Motor neuron (in vitro differentiated cells): ENCODE results near the gene IQGAP2. TPM values are rescaled to one million over a fixed set of nuclear protein-coding genes. Genes with fewer than 3 reads are reported as not detected.

ENCODE experiments used
- ATAC-seq, 8 experiments: fragments of 200-7000 bp; cut with Tn5 transposase; replicated peaks in 6 of 8; 2 replicates each; pipeline ENCODE4 v1.8.0; 2021; ENCODE audit warnings: mild to moderate bottlenecking in 8 of 8, moderate library complexity in 8 of 8
- H3K27ac ChIP-seq, 2 donors: fragments of 250-450 bp; sonication (Bioruptor Pico); 2 replicates each; pipeline ENCODE4 v1.9.0; 2021; ENCODE audit warnings: antibody characterized with exemption in 2 of 2, mild to moderate bottlenecking in 2 of 2, moderate library complexity in 1 of 2
- H3K4me1 ChIP-seq, 2 donors: fragments of 250-450 bp; sonication (Bioruptor Pico); replicated peaks in 1 of 2; 2 replicates each; pipeline ENCODE4 v1.6.1; 2021; ENCODE audit warnings: antibody characterized with exemption in 2 of 2, mild to moderate bottlenecking in 2 of 2, moderate library complexity in 1 of 2
- H3K4me3 ChIP-seq, 5 donors: fragments of 250-450 bp; sonication (Bioruptor Pico); 2 replicates each; pipeline ENCODE4 v1.9.0; 2021; ENCODE audit warnings: antibody characterized with exemption in 5 of 5, mild to moderate bottlenecking in 5 of 5, moderate library complexity in 4 of 5
- WGBS, 10 experiments: fragments of 450-650 bp; shearing (Covaris generic); methylation state at CpG; one replicate each; pipeline ENCODE4 v1.0.0; 2022; 5-methylcytosine and 5-hydroxymethylcytosine counted together
- in situ Hi-C, 9 experiments: fragments of 400-800 bp; cut with MboI; loops; one replicate each; pipeline ENCODE4 v1.15.0; 2021; ENCODE audit warnings: low sequenced_read_pairs in 9 of 9, low pct_unique_long_range_greater_than_20kb in 2 of 9; ENCODE audit not compliant: unreplicated experiment in 9 of 9
- total RNA-seq, 8 experiments: library from RNA; unstranded; fragments of 300-600 nt; gene quantifications; 2 replicates each; pipeline versions ENCODE4 v1.2.3 to v1.2.4, GENCODE V29; 2022

The IQGAP2 gene
- total RNA-seq, 8 experiments from 2014 or later, result 6.3 to 74.8 (median 14.2) TPM

- 44 to 96% (median 86%) methylated on average over 1 to 5 of the region's 5 CpGs; no CpG with 5 or more reads in 1 of the 10 experiments for WGBS, 10 experiments
- no peaks in the 10 kb centered on the region for H3K4me1 ChIP-seq
Measured at GRCh38 chr5:76445830-76446229, 42.7 kb downstream of the IQGAP2 start.

GRCh38 chr5:76446776-76447175 is 43.7 kb downstream of the IQGAP2 start:
- in situ Hi-C loops, result no loop called here
- Histone ChIP-seq H3K4me1 (no peaks in the 10 kb centered on the region), H3K4me3 (no peak overlapping the region), H3K27ac (no peak overlapping the region)
- no peak for ATAC-seq
- 0 to 100% (median 85%) methylated on average over 1 to 5 of the region's 6 CpGs; no CpG with 5 or more reads in 2 of the 10 experiments for WGBS, 10 experiments

More at GRCh38 chr5:76445830-76446229, 42.7 kb downstream of the IQGAP2 start:
- in situ Hi-C loops, result no loop called here
- no peak for ATAC-seq
- Histone ChIP-seq H3K4me3 (no peak overlapping the region), H3K27ac (no peak overlapping the region)

- in situ Hi-C loops, result no loop called here
- no peak overlapping the region for H3K27ac ChIP-seq
- WGBS, 10 experiments, result 0 to 100% (median 38%) methylated on average over 1 to 2 of the region's 2 CpGs; no CpG with 5 or more reads in 2 of the 10 experiments
- H3K4me3 ChIP-seq, result no peak overlapping the region
- no peaks in the 10 kb centered on the region for H3K4me1 ChIP-seq
- ATAC-seq, result peak in 3 of 8 experiments; percentile 77 to 94 (median 78)
Measured at GRCh38 chr5:76449606-76450005, 46.5 kb downstream of the IQGAP2 start.

- in situ Hi-C loops, result no loop called here
- 0 to 91% (median 83%) methylated on average over 1 to 3 of the region's 3 CpGs; no CpG with 5 or more reads in 1 of the 10 experiments for WGBS, 10 experiments
- Histone ChIP-seq H3K27ac (no peak overlapping the region), H3K4me1 (no peaks in the 10 kb centered on the region), H3K4me3 (no peak overlapping the region)
- peak in 1 of 8 experiments; percentile 25 for ATAC-seq
Measured at GRCh38 chr5:76450054-76450453, 47.0 kb downstream of the IQGAP2 start.

- ATAC-seq, result no peak
- in situ Hi-C loops, result no loop called here
- 17 to 96% (median 77%) methylated on average over 5 to 6 of the region's 6 CpGs for WGBS, 10 experiments
Measured at GRCh38 chr5:76451031-76451701, 48.1 kb downstream of the IQGAP2 start.

GRCh38 chr5:76455531-76456133 is 52.5 kb downstream of the IQGAP2 start:
- in situ Hi-C loops, result no loop called here
- peak in 2 of 8 experiments; percentile 23 to 25 for ATAC-seq
- H3K27ac ChIP-seq, result no peak overlapping the region
- H3K4me1 ChIP-seq, result no peaks in the 10 kb centered on the region
- H3K4me3 ChIP-seq, result no peak overlapping the region
- 15 to 100% (median 44%) methylated on average over 1 to 4 of the region's 4 CpGs; no CpG with 5 or more reads in 2 of the 10 experiments for WGBS, 10 experiments

More at GRCh38 chr5:76451031-76451701, 48.1 kb downstream of the IQGAP2 start:
- Histone ChIP-seq H3K27ac (no peak overlapping the region), H3K4me3 (no peak overlapping the region), H3K4me1 (no peaks in the 10 kb centered on the region)

GRCh38 chr5:76456258-76456657 is 53.2 kb downstream of the IQGAP2 start:
- 6 to 100% (median 81%) methylated on average over 1 to 4 of the region's 4 CpGs; no CpG with 5 or more reads in 3 of the 10 experiments for WGBS, 10 experiments
- Histone ChIP-seq H3K27ac (no peak overlapping the region), H3K4me3 (no peak overlapping the region), H3K4me1 (no peaks in the 10 kb centered on the region)
- ATAC-seq, result no peak
- in situ Hi-C loops, result no loop called here

GRCh38 chr5:76457674-76458485 is 54.8 kb downstream of the IQGAP2 start:
- in situ Hi-C loops, result no loop called here
- no peak overlapping the region for H3K27ac ChIP-seq
- WGBS, 10 experiments, result 0 to 88% (median 57%) methylated on average over 1 to 4 of the region's 4 CpGs
- no peak overlapping the region for H3K4me3 ChIP-seq
- ATAC-seq, result peak in 1 of 8 experiments; percentile 18
- no peaks in the 10 kb centered on the region for H3K4me1 ChIP-seq

GRCh38 chr5:76458486-76458830 is 55.4 kb downstream of the IQGAP2 start:
- WGBS, 10 experiments, result 11 to 100% (median 86%) methylated on average over 1 of the region's 1 CpG; no CpG with 5 or more reads in 2 of the 10 experiments
- ATAC-seq, result no peak
- Histone ChIP-seq H3K27ac (no peak overlapping the region), H3K4me1 (no peaks in the 10 kb centered on the region), H3K4me3 (no peak overlapping the region)
- in situ Hi-C loops, result no loop called here

- ATAC-seq, result no peak
- WGBS, 10 experiments, result 0 to 100% (median 100%) methylated on average over 1 to 3 of the region's 3 CpGs; no CpG with 5 or more reads in 4 of the 10 experiments
- Histone ChIP-seq H3K4me3 (no peak overlapping the region), H3K27ac (no peak overlapping the region), H3K4me1 (no peaks in the 10 kb centered on the region)
- in situ Hi-C loops, result no loop called here
Measured at GRCh38 chr5:76460104-76460503, 57.0 kb downstream of the IQGAP2 start.

- no peak overlapping the region for H3K4me3 ChIP-seq
- no peaks in the 10 kb centered on the region for H3K4me1 ChIP-seq
- 32 to 100% (median 88%) methylated on average over 1 to 7 of the region's 7 CpGs for WGBS, 10 experiments
- ATAC-seq, result no peak
- in situ Hi-C loops, result no loop called here
- no peak overlapping the region for H3K27ac ChIP-seq
Measured at GRCh38 chr5:76462097-76462667, 59.1 kb downstream of the IQGAP2 start.

GRCh38 chr5:76467216-76467615 is 64.1 kb downstream of the IQGAP2 start:
- no peak for ATAC-seq
- no peak overlapping the region for H3K27ac ChIP-seq
- in situ Hi-C loops, result no loop called here
- no peaks in the 10 kb centered on the region for H3K4me1 ChIP-seq
- no peak overlapping the region for H3K4me3 ChIP-seq
- WGBS, 10 experiments, result 58 to 100% (median 100%) methylated on average over 1 of the region's 1 CpG; no CpG with 5 or more reads in 1 of the 10 experiments
